SK-N-SH (cell line): ENCODE data around the gene ABO. TPM values are rescaled to one million over a fixed set of nuclear protein-coding genes. Genes with fewer than 3 reads are reported as not detected.

Experiments
- CTCF ChIA-PET: fragments of 300-600, 350-600 bp; formaldehyde crosslinking; extraction: SDS; loops from one replicate; lab custom pipeline; 2021; lab: Yijun Ruan, JAX
- POLR2A ChIA-PET: fragments of 350-600 bp; sonication (Branson Sonifier 250); formaldehyde crosslinking; extraction: SDS; loops from one replicate; lab custom pipeline; 2020; ENCODE audit warnings: antibody characterized with exemption, inconsistent platforms; lab: Yijun Ruan, JAX
- DNase-seq: peaks from one replicate; pipeline ENCODE4 v3.0.0; 2012
- H2AFZ ChIP-seq: fragments of 200-600 bp; sonication (generic); 2 replicates; pipeline ENCODE4 v1.8.1; 2016; ENCODE audit warnings: antibody characterized with exemption, mild to moderate bottlenecking, low read depth
- H3F3A ChIP-seq: fragments of 200-600 bp; sonication (generic); replicated peaks from 2 replicates; pipeline ENCODE3; 2016; ENCODE audit warnings: antibody characterized with exemption, mild to moderate bottlenecking; ENCODE audit not compliant: insufficient read depth
- H3K27ac ChIP-seq, 2 experiments: fragments of 200-500 bp in 1 of 2; fragments of 200-600 bp in 1 of 2; sonication (Bioruptor generic) in 1 of 2; sonication (generic), shearing (Covaris generic) in 1 of 2; 2 replicates each; pipeline versions ENCODE4 v1.5.1 to v1.6.1; 2014 to 2016; ENCODE audit warnings: low read depth in 2 of 2, inconsistent platforms in 1 of 2, low read length in 1 of 2, mild to moderate bottlenecking in 1 of 2, mixed read lengths in 1 of 2
- H3K27me3 ChIP-seq: fragments of 200-600 bp; sonication (generic), shearing (Covaris generic); 2 replicates; pipeline ENCODE4 v1.6.1; 2016; ENCODE audit warnings: mixed run types; ENCODE audit not compliant: insufficient read depth
- H3K36me3 ChIP-seq, 2 experiments: fragments of 200-500 bp in 1 of 2; fragments of 200-600 bp in 1 of 2; sonication (Bioruptor generic) in 1 of 2; sonication (generic) in 1 of 2; replicated peaks in 1 of 2; 2 replicates each; pipeline versions ENCODE3 to v1.5.1; 2014 to 2016; ENCODE audit warnings: low read length in 1 of 2, mild to moderate bottlenecking in 1 of 2; ENCODE audit not compliant: insufficient read depth in 2 of 2, control insufficient read depth in 1 of 2
- H3K4me1 ChIP-seq, 2 experiments: fragments of 200-500 bp in 1 of 2; fragments of 200-600 bp in 1 of 2; sonication (Bioruptor generic) in 1 of 2; sonication (generic), shearing (Covaris generic) in 1 of 2; 2 replicates each; pipeline versions ENCODE4 v1.5.1 to v1.6.1; 2014 to 2016; ENCODE audit warnings: low read depth in 1 of 2, low read length in 1 of 2, mixed run types in 1 of 2; ENCODE audit not compliant: insufficient read depth in 2 of 2, control insufficient read depth in 1 of 2
- H3K4me2 ChIP-seq: fragments of 200-600 bp; sonication (generic), shearing (Covaris generic); 2 replicates; pipeline ENCODE4 v1.6.1; 2017; ENCODE audit warnings: mixed run types
- H3K4me3 ChIP-seq, 2 experiments: fragments of 200-500 bp in 1 of 2; fragments of 200-600 bp in 1 of 2; sonication (Bioruptor generic) in 1 of 2; sonication (generic), shearing (Covaris generic) in 1 of 2; 2 replicates each; pipeline versions ENCODE4 v1.5.1 to v1.8.1; 2014 to 2016; ENCODE audit warnings: low read depth in 2 of 2, inconsistent platforms in 1 of 2, low read length in 1 of 2, mild to moderate bottlenecking in 1 of 2, mixed read lengths in 1 of 2, moderate library complexity in 1 of 2
- H3K79me2 ChIP-seq: fragments of 200-600 bp; sonication (generic); 2 replicates; pipeline ENCODE4 v1.8.1; 2017; ENCODE audit warnings: mild to moderate bottlenecking; ENCODE audit not compliant: insufficient read depth
- H3K9ac ChIP-seq: fragments of 200-600 bp; sonication (generic); 2 replicates; pipeline ENCODE4 v1.6.1; 2017; ENCODE audit warnings: mixed run types
- H3K9me2 ChIP-seq: fragments of 200-600 bp; sonication (generic); 2 replicates; pipeline ENCODE4 v1.6.1; 2017; ENCODE audit warnings: mixed run types
- H3K9me3 ChIP-seq: fragments of 200-600 bp; sonication (generic); 2 replicates; pipeline ENCODE4 v1.6.1; 2017; ENCODE audit warnings: mixed run types, mild to moderate bottlenecking, moderate library complexity
- H4K20me1 ChIP-seq: fragments of 200-600 bp; sonication (generic); 2 replicates; pipeline ENCODE4 v1.6.1; 2017; ENCODE audit warnings: mild to moderate bottlenecking, mixed run types; ENCODE audit not compliant: insufficient read depth
- CHD2 ChIP-seq: fragments of 150-350 bp; IDR thresholded peaks from 2 replicates; pipeline ENCODE4 v1.6.1; 2018; ENCODE audit warnings: low read length; ENCODE audit not compliant: partially characterized antibody
- ELF1 ChIP-seq: IDR thresholded peaks from 2 replicates; pipeline ENCODE4 v1.4.0; 2012
- EZH2phosphoT487 ChIP-seq: fragments of 200-600 bp; sonication (generic); IDR thresholded peaks from 2 replicates; pipeline ENCODE4 v1.6.1; 2017; ENCODE audit warnings: low read depth, mixed run types, mild to moderate bottlenecking, antibody characterized with exemption, moderate library complexity, borderline replicate concordance
- FOSL2 ChIP-seq: IDR thresholded peaks from 2 replicates; pipeline ENCODE4 v1.4.0; 2012; ENCODE audit warnings: low read depth, mild to moderate bottlenecking, moderate library complexity, borderline replicate concordance
- FOXM1 ChIP-seq: IDR thresholded peaks from 2 replicates; pipeline ENCODE4 v1.4.0; 2012; ENCODE audit warnings: low read depth, mild to moderate bottlenecking
- GABPA ChIP-seq: IDR thresholded peaks from 2 replicates; pipeline ENCODE4 v1.4.0; 2012; ENCODE audit warnings: low read depth, mild to moderate bottlenecking
- IRF3 ChIP-seq: fragments of 150-350 bp; IDR thresholded peaks from 2 replicates; pipeline ENCODE4 v1.6.1; 2016; ENCODE audit warnings: mild to moderate bottlenecking, low read depth, low read length
- JUND ChIP-seq: IDR thresholded peaks from 2 replicates; pipeline ENCODE4 v1.4.0; 2012
- NFIC ChIP-seq: IDR thresholded peaks from 2 replicates; pipeline ENCODE4 v1.4.0; 2012; ENCODE audit warnings: borderline replicate concordance
- NRF1 ChIP-seq: IDR thresholded peaks from 2 replicates; pipeline ENCODE4 v1.6.1; 2012; ENCODE audit warnings: low read depth, mild to moderate bottlenecking, low read length
- SIN3A ChIP-seq: IDR thresholded peaks from 2 replicates; pipeline ENCODE4 v1.6.1; 2012; ENCODE audit warnings: low read depth, mild to moderate bottlenecking, low read length, moderate library complexity, borderline replicate concordance
- TCF12 ChIP-seq: IDR thresholded peaks from 2 replicates; pipeline ENCODE4 v1.4.0; 2012
- TEAD4 ChIP-seq: IDR thresholded peaks from 2 replicates; pipeline ENCODE4 v1.4.0; 2012; ENCODE audit warnings: mild to moderate bottlenecking, borderline replicate concordance; ENCODE audit not compliant: insufficient read depth
- USF2 ChIP-seq: fragments of 150-350 bp; IDR thresholded peaks from 2 replicates; pipeline ENCODE4 v1.6.1; 2017; ENCODE audit warnings: antibody characterized with exemption, low read length, low read depth, borderline replicate concordance
- YY1 ChIP-seq: IDR thresholded peaks from 2 replicates; pipeline ENCODE4 v1.4.0; 2012; ENCODE audit warnings: low read depth, mild to moderate bottlenecking
- WGBS: methylation state at CpG from one replicate; pipeline ENCODE4 v1.1.6; 2017; ENCODE audit warnings: low lambda C conversion rate; 5-methylcytosine and 5-hydroxymethylcytosine counted together
- polyA plus RNA-seq, 3 experiments: library from polyadenylated mRNA; depleted of rRNA; stranded (reverse); fragments of >200 nt; gene quantifications; 2 replicates each; pipeline ENCODE4 v1.2.3, GENCODE V29; 2012
- TF ChIP-seq, protein P1 (sequence below): IDR thresholded peaks from 2 replicates; pipeline ENCODE4 v1.6.1; 2012; ENCODE audit warnings: mild to moderate bottlenecking, low read depth, low read length, moderate library complexity
- TF ChIP-seq, protein P2 (sequence below): fragments of 200-600 bp; sonication (generic); IDR thresholded peaks from 2 replicates; pipeline ENCODE4 v1.6.1; 2017; ENCODE audit warnings: antibody characterized with exemption, mild to moderate bottlenecking, moderate library complexity
- TF ChIP-seq, protein P3 (sequence below): IDR thresholded peaks from 2 replicates; pipeline ENCODE4 v1.4.0; 2012; ENCODE audit warnings: low read depth, borderline replicate concordance

The ABO gene
- polyA plus RNA-seq, 1 of the 3 experiments (the other 2 are of a cell fraction): not detected

GRCh38 chr9:133262226-133262625, 12.8 kb downstream of the ABO start:
- H3K4me2 ChIP-seq: no peak overlapping the region
- H3K79me2 ChIP-seq: no peaks in the 10 kb centered on the region
- TF ChIP-seq, protein P1, sequence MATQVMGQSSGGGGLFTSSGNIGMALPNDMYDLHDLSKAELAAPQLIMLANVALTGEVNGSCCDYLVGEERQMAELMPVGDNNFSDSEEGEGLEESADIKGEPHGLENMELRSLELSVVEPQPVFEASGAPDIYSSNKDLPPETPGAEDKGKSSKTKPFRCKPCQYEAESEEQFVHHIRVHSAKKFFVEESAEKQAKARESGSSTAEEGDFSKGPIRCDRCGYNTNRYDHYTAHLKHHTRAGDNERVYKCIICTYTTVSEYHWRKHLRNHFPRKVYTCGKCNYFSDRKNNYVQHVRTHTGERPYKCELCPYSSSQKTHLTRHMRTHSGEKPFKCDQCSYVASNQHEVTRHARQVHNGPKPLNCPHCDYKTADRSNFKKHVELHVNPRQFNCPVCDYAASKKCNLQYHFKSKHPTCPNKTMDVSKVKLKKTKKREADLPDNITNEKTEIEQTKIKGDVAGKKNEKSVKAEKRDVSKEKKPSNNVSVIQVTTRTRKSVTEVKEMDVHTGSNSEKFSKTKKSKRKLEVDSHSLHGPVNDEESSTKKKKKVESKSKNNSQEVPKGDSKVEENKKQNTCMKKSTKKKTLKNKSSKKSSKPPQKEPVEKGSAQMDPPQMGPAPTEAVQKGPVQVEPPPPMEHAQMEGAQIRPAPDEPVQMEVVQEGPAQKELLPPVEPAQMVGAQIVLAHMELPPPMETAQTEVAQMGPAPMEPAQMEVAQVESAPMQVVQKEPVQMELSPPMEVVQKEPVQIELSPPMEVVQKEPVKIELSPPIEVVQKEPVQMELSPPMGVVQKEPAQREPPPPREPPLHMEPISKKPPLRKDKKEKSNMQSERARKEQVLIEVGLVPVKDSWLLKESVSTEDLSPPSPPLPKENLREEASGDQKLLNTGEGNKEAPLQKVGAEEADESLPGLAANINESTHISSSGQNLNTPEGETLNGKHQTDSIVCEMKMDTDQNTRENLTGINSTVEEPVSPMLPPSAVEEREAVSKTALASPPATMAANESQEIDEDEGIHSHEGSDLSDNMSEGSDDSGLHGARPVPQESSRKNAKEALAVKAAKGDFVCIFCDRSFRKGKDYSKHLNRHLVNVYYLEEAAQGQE: no peak
- TF ChIP-seq GABPA: no peak
- TF ChIP-seq, protein P2, sequence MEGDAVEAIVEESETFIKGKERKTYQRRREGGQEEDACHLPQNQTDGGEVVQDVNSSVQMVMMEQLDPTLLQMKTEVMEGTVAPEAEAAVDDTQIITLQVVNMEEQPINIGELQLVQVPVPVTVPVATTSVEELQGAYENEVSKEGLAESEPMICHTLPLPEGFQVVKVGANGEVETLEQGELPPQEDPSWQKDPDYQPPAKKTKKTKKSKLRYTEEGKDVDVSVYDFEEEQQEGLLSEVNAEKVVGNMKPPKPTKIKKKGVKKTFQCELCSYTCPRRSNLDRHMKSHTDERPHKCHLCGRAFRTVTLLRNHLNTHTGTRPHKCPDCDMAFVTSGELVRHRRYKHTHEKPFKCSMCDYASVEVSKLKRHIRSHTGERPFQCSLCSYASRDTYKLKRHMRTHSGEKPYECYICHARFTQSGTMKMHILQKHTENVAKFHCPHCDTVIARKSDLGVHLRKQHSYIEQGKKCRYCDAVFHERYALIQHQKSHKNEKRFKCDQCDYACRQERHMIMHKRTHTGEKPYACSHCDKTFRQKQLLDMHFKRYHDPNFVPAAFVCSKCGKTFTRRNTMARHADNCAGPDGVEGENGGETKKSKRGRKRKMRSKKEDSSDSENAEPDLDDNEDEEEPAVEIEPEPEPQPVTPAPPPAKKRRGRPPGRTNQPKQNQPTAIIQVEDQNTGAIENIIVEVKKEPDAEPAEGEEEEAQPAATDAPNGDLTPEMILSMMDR: no peak
- TF ChIP-seq NFIC: no peak
- TF ChIP-seq FOXM1: no peak
- TF ChIP-seq EZH2phosphoT487: no peak
- no peak for TF ChIP-seq FOSL2
- TF ChIP-seq, protein P3, sequence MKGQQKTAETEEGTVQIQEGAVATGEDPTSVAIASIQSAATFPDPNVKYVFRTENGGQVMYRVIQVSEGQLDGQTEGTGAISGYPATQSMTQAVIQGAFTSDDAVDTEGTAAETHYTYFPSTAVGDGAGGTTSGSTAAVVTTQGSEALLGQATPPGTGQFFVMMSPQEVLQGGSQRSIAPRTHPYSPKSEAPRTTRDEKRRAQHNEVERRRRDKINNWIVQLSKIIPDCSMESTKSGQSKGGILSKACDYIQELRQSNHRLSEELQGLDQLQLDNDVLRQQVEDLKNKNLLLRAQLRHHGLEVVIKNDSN: no peak
- TF ChIP-seq IRF3: no peak
- no peak for TF ChIP-seq JUND
- TF ChIP-seq TCF12: no peak
- no peak for TF ChIP-seq CHD2
- TF ChIP-seq USF2: no peak
- no peak for TF ChIP-seq NRF1
- no peak for TF ChIP-seq SIN3A
- no peak for TF ChIP-seq ELF1
- no peak for TF ChIP-seq TEAD4
- TF ChIP-seq YY1: no peak
- no peaks in the 10 kb centered on the region for H3K9me2 ChIP-seq
- no peaks in the 10 kb centered on the region for H4K20me1 ChIP-seq
- CTCF ChIA-PET: no interaction called here
- peaks cover 29% of the 10 kb centered on the region for H3K27me3 ChIP-seq
- H3K36me3 ChIP-seq: no peaks in the 10 kb centered on the region
- no peak overlapping the region for H2AFZ ChIP-seq
- H3K27ac ChIP-seq: no peak overlapping the region
- no peak overlapping the region for H3K4me3 ChIP-seq
- POLR2A ChIA-PET: no interaction called here
- no peaks in the 10 kb centered on the region; a peak in 1 of 4 replicates for H3K4me1 ChIP-seq
- H3K9ac ChIP-seq: no peak overlapping the region
- no peak for DNase-seq
- no peaks in the 10 kb centered on the region for H3K9me3 ChIP-seq
- WGBS: 17% methylated on average over 11 of the region's 11 CpGs
- no peaks in the 10 kb centered on the region for H3F3A ChIP-seq
